ENCODE measurements around the gene TMOD1. TPM values are rescaled to one million over a fixed set of nuclear protein-coding genes. Genes with fewer than 3 reads are reported as not detected.

The TMOD1 gene
- total and polyA plus RNA-seq, 2 of the 13 experiments (the other 11 are each of a cell fraction or from before 2014, with no cell fraction given), result 0.04 to 0.07 TPM

DNA sequence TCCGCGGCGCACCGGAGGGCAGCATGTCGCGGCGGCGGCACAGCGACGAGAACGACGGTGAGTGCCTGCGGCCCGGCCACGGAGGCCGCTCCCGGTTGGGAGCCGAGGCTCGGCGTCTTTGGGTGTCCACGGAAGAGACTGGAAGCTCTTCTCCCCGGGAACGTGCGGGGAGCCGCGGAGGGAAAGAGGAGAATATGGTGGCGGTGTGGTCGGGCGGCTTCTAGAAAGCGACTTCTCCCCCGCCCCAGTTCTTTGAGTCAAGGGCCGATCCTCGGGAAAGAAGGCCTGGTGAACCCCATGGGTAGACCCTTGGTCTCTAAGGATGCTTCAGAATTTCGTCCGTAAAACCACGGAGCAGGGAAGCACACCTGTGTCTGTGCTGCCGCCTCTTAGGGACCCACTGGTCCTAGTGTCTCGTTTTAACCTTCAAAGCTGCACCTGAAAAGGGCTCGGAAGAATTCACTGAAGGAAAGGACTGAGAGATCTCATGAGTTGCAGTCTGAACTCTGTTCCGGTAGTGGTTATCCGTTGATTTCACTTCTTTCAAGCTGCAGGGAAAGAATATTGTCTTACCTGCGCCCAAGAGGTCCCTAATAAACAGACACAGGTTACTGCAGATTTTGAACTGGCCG lies 132.5 kb downstream of the TMOD1 start (continued):
- TF ChIP-seq FOSL1 (CRISPR knock-in tag; IDR thresholded peaks at IDR 0.05; ENCODE audit: borderline replicate concordance) (no peak), AHR (CRISPR knock-in tag; IDR thresholded peaks at IDR 0.05) (peak; percentile 64; the same call in 1 of the 2 replicates), TEAD3 (CRISPR knock-in tag; optimal IDR thresholded peaks at IDR 0.05; ENCODE audit: borderline replicate concordance) (no peak), BCL6 (CRISPR knock-in tag; IDR thresholded peaks at IDR 0.05) (no peak), ZNF816 (CRISPR knock-in tag; IDR thresholded peaks at IDR 0.05; ENCODE audit: borderline replicate concordance) (no peak; the same call in 1 of the 2 replicates), ZNF747 (CRISPR knock-in tag; IDR thresholded peaks at IDR 0.05; ENCODE audit: borderline replicate concordance) (no peak), ZNF616 (CRISPR knock-in tag; IDR thresholded peaks at IDR 0.05; ENCODE audit: low read depth) (no peak), PPARG (CRISPR knock-in tag; conservative IDR thresholded peaks at IDR 0.05) (no peak), FOXK1 (CRISPR knock-in tag; IDR thresholded peaks at IDR 0.05; ENCODE audit: borderline replicate concordance, low read depth) (no peak), PAF1 (CRISPR knock-in tag; IDR thresholded peaks at IDR 0.05) (no peak), HDAC6 (IDR thresholded peaks at IDR 0.05; ENCODE audit: low read depth, low read length) (no peak), ZNF343 (CRISPR knock-in tag; IDR thresholded peaks at IDR 0.05) (no peak), ATF7-NPFF (CRISPR knock-in tag; IDR thresholded peaks at IDR 0.05; ENCODE audit: low read depth) (peak; percentile 69; the same call in 1 of the 2 replicates), NR2C2 (CRISPR knock-in tag; IDR thresholded peaks at IDR 0.05; ENCODE audit: borderline replicate concordance) (no peak), HDAC1 (CRISPR knock-in tag; IDR thresholded peaks at IDR 0.05) (no peak), LCORL (IDR thresholded peaks at IDR 0.05) (no peak), LCORL (CRISPR knock-in tag; IDR thresholded peaks at IDR 0.05) (0 out of 2 replicates have a peak, but pooled peaks have one; percentile 2), ZNF567 (CRISPR knock-in tag; IDR thresholded peaks at IDR 0.05; ENCODE audit: borderline replicate concordance) (no peak), KDM5B (CRISPR knock-in tag; IDR thresholded peaks at IDR 0.05; ENCODE audit: borderline replicate concordance) (no peak; the same call in 1 of the 2 replicates)
- TF ChIP-seq, protein P1, sequence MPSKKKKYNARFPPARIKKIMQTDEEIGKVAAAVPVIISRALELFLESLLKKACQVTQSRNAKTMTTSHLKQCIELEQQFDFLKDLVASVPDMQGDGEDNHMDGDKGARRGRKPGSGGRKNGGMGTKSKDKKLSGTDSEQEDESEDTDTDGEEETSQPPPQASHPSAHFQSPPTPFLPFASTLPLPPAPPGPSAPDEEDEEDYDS (CRISPR knock-in tag; IDR thresholded peaks at IDR 0.05), result no peak
- TF ChIP-seq, protein P2, sequence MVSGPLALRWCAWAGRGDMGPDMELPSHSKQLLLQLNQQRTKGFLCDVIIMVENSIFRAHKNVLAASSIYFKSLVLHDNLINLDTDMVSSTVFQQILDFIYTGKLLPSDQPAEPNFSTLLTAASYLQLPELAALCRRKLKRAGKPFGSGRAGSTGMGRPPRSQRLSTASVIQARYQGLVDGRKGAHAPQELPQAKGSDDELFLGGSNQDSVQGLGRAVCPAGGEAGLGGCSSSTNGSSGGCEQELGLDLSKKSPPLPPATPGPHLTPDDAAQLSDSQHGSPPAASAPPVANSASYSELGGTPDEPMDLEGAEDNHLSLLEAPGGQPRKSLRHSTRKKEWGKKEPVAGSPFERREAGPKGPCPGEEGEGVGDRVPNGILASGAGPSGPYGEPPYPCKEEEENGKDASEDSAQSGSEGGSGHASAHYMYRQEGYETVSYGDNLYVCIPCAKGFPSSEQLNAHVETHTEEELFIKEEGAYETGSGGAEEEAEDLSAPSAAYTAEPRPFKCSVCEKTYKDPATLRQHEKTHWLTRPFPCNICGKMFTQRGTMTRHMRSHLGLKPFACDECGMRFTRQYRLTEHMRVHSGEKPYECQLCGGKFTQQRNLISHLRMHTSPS (CRISPR knock-in tag; IDR thresholded peaks at IDR 0.05; ENCODE audit: low read depth), result no peak
- TF ChIP-seq, protein P3, sequence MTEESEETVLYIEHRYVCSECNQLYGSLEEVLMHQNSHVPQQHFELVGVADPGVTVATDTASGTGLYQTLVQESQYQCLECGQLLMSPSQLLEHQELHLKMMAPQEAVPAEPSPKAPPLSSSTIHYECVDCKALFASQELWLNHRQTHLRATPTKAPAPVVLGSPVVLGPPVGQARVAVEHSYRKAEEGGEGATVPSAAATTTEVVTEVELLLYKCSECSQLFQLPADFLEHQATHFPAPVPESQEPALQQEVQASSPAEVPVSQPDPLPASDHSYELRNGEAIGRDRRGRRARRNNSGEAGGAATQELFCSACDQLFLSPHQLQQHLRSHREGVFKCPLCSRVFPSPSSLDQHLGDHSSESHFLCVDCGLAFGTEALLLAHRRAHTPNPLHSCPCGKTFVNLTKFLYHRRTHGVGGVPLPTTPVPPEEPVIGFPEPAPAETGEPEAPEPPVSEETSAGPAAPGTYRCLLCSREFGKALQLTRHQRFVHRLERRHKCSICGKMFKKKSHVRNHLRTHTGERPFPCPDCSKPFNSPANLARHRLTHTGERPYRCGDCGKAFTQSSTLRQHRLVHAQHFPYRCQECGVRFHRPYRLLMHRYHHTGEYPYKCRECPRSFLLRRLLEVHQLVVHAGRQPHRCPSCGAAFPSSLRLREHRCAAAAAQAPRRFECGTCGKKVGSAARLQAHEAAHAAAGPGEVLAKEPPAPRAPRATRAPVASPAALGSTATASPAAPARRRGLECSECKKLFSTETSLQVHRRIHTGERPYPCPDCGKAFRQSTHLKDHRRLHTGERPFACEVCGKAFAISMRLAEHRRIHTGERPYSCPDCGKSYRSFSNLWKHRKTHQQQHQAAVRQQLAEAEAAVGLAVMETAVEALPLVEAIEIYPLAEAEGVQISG (CRISPR knock-in tag; IDR thresholded peaks at IDR 0.05), result no peak
- TF ChIP-seq, protein P4, sequence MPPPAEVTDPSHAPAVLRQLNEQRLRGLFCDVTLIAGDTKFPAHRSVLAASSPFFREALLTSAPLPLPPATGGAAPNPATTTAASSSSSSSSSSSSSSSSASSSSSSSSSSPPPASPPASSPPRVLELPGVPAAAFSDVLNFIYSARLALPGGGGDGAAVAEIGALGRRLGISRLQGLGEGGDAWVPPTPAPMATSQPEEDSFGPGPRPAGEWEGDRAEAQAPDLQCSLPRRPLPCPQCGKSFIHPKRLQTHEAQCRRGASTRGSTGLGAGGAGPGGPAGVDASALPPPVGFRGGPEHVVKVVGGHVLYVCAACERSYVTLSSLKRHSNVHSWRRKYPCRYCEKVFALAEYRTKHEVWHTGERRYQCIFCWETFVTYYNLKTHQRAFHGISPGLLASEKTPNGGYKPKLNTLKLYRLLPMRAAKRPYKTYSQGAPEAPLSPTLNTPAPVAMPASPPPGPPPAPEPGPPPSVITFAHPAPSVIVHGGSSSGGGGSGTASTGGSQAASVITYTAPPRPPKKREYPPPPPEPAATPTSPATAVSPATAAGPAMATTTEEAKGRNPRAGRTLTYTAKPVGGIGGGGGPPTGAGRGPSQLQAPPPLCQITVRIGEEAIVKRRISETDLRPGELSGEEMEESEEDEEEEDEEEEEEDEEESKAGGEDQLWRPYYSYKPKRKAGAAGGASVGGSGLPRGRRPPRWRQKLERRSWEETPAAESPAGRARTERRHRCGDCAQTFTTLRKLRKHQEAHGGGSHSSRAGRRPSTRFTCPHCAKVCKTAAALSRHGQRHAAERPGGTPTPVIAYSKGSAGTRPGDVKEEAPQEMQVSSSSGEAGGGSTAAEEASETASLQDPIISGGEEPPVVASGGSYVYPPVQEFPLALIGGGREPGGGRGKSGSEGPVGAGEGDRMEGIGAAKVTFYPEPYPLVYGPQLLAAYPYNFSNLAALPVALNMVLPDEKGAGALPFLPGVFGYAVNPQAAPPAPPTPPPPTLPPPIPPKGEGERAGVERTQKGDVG (CRISPR knock-in tag; IDR thresholded peaks at IDR 0.05; ENCODE audit: borderline replicate concordance), result no peak
